ENCODE measurements around the gene AMZ1. TPM values are rescaled to one million over a fixed set of nuclear protein-coding genes. Genes with fewer than 3 reads are reported as not detected.
"Not testable (repeated sequence)": the region's sequence is repeated elsewhere in the genome, so short reads cannot be mapped to it uniquely, and the experiment has no call there.

The AMZ1 gene
- total and polyA plus RNA-seq, 9 donors: 0.15 to 2.6 (median 0.65) TPM; not detected in 1

DNA sequence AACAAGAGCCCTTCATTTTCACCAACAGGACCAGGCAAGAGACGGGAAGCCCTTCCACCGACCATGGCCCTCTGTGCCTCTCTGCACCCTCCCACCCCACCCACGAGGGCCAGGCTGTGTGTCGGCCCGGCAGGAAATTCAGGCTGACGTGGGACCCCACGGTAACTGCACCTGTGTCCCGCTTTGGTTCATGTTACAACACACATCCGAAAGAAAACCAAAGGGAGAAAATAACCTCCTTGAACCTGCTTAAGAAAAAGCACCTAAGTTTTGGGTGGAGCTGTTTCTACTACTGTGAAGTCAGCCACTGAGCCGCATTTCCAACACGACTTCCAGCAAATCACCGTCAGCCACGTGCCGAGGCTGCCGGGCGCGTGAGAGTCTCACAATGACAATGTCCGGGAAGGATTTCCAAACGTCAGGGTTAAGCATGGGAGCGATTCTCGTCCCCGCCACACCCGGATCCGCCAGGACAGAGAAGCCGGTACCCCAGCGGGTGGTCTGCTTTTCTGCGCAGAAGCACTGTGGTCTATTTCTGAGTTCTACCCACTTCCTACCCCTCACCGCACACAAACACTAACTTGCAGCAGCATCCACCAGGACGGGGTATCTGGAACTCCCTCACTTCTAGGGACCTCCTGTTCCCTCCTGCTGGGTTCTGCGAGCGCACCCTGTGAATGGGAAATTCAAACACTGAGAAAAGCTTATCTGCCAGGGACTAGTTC lies 36.6 kb downstream of the AMZ1 start:
- DNase-seq: peak in 4 of 5 donors; percentile 11 to 24 (median 18)
- WGBS, 3 donors: 92 to 96% (median 96%) methylated on average over 31 of the region's 31 CpGs
- intact Hi-C loops (cut with DNase I): no loop called here

DNA sequence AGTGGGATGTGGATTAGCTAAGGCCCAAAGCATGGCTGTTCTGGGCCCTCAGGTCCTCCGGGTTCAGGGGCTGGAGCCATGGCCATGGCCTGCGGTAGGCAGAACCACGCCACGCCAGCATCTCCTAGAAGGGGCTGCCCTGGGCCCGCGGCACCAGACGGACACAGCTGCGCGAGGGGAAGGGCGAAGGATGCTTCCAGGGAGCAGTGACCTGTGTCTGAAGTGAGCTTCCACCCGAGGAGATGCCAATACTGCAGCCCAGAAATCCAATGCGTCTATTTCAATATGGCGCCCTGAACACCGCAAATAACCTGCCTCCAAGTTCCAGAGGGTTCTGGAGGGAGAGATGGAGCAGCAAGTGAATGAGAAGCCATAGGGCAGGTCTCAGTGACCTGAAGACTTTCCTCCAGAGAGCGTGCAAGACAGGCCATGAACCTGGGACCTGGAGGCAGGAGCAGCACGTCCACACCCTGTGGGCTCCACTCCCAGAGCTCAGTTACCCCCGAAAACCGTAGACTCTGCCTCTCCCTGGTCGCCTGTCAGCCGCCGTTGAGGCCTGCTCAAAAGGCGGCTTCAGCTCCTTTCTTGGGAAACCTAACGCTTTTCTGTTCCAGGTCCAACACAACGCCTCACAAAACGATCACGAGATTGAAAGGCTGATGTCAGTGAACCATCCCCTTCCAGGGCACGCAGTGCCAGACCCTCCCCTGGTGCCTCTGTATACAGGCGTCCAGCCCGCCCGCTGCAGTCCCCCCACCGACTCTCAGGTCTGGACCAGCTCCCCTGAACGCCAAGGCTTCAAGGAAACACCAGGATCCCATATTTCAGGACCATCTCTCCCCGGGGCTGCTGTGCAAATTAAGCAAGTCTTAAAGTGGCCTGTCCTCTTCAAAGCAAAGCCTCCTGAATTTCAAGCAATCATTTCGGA lies 37.4 kb downstream of the AMZ1 start:
- TF ChIP-seq EP300 (IDR thresholded peaks at IDR 0.05): no peak
- TF ChIP-seq POLR2A (IDR thresholded peaks at IDR 0.05): no peak
- TF ChIP-seq, protein P1, sequence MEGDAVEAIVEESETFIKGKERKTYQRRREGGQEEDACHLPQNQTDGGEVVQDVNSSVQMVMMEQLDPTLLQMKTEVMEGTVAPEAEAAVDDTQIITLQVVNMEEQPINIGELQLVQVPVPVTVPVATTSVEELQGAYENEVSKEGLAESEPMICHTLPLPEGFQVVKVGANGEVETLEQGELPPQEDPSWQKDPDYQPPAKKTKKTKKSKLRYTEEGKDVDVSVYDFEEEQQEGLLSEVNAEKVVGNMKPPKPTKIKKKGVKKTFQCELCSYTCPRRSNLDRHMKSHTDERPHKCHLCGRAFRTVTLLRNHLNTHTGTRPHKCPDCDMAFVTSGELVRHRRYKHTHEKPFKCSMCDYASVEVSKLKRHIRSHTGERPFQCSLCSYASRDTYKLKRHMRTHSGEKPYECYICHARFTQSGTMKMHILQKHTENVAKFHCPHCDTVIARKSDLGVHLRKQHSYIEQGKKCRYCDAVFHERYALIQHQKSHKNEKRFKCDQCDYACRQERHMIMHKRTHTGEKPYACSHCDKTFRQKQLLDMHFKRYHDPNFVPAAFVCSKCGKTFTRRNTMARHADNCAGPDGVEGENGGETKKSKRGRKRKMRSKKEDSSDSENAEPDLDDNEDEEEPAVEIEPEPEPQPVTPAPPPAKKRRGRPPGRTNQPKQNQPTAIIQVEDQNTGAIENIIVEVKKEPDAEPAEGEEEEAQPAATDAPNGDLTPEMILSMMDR (IDR thresholded peaks at IDR 0.05): no peak
- no peaks in the 10 kb centered on the region for H3K9me3 ChIP-seq
- H3K27me3 ChIP-seq: no peaks in the 10 kb centered on the region
- peak in 4 of 5 donors; percentile 14 to 30 (median 21) for DNase-seq
- no peak overlapping the region for H3K4me3 ChIP-seq
- no peak overlapping the region for H3K27ac ChIP-seq
- 92 to 95% (median 93%) methylated on average over 34 of the region's 34 CpGs for WGBS, 3 donors
- H3K36me3 ChIP-seq: no peaks in the 10 kb centered on the region
- intact Hi-C loops (cut with DNase I): no loop called here
- H3K4me1 ChIP-seq (ENCODE audit: insufficient read depth): peaks cover 9% of the 10 kb centered on the region

More for the DNA sequence above, 36.6 kb downstream of the AMZ1 start:
- TF ChIP-seq, protein P1 (IDR thresholded peaks at IDR 0.05): no peak
- TF ChIP-seq EP300 (IDR thresholded peaks at IDR 0.05) (no peak), POLR2A (IDR thresholded peaks at IDR 0.05) (no peak)
- H3K9me3 ChIP-seq: no peaks in the 10 kb centered on the region
- no peak overlapping the region for H3K4me3 ChIP-seq
- H3K27me3 ChIP-seq: no peaks in the 10 kb centered on the region
- no peak overlapping the region for H3K27ac ChIP-seq
- peaks cover 4% of the 10 kb centered on the region for H3K4me1 ChIP-seq (ENCODE audit: insufficient read depth)
- no peaks in the 10 kb centered on the region for H3K36me3 ChIP-seq

DNA sequence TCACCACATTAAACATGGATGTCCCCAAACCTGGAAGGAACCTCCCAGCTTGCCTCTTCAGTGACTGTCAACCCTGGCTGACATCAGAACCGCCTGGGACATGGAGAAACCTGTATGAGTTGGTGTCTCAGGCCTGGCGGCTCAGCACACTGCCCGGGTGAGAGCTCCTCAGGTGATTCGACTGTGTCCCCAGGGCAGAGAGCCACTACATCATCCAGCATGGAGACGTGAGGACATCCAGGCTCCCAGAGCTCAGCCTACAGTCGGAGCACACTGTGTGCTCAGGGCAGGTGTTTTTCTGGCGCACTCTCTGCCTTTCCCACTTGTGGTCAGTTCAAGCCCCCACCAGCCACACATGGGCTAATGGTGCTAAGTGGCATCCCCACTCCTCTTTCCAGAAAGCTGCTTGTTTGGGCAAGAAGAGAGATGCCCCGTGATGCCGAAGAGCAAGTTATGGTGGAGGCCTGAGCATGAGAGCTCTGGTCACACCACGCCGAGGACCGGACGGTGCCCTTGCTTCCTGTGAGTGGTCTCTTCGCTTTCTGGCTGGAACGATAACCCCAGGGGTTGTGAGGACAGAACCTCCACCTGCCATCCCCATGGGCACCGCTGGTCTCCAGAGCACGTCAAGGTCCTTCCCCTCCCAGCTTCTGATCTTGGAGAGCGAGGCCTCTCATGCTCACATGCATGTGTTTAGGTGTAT lies 38.5 kb downstream of the AMZ1 start:
- no peaks in the 10 kb centered on the region for H3K9me3 ChIP-seq
- H3K4me1 ChIP-seq (ENCODE audit: insufficient read depth): peaks cover 9% of the 10 kb centered on the region
- H3K27ac ChIP-seq: no peak overlapping the region
- 88 to 95% (median 95%) methylated on average over 17 to 18 of the region's 18 CpGs for WGBS, 3 donors
- no peaks in the 10 kb centered on the region for H3K36me3 ChIP-seq
- DNase-seq: peak in 4 of 5 donors; percentile 12 to 28 (median 21)
- TF ChIP-seq EP300 (IDR thresholded peaks at IDR 0.05) (no peak), POLR2A (IDR thresholded peaks at IDR 0.05) (no peak)
- TF ChIP-seq, protein P1 (IDR thresholded peaks at IDR 0.05): no peak
- no peaks in the 10 kb centered on the region for H3K27me3 ChIP-seq
- H3K4me3 ChIP-seq: no peak overlapping the region
- intact Hi-C loops (cut with DNase I): no loop called here

DNA sequence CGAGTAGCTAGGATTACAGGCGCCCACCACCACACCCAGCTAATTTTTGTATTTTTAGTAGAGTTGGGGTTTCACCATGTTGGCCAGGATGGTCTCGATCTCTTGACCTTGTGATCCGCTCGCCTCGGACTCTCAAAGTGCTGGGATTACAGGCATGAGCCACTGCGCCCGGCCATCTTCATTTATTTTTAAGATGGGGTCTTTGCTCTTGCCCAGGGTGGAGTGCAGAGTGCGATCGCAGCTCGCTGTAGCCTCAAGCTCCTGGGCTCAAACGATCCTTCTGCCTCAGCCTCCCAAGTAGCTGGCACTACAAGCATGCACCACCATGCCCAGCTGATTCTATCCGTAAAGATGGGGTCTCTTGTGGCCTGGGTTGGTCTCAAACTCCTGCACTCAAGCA lies 39.2 kb downstream of the AMZ1 start:
- intact Hi-C loops (cut with DNase I); H3K9me3 ChIP-seq; H3K36me3 ChIP-seq; H3K27me3 ChIP-seq; H3K4me3 ChIP-seq; H3K4me1 ChIP-seq (ENCODE audit: insufficient read depth); H3K27ac ChIP-seq: not testable (repeated sequence)
- 86 to 99% (median 87%) methylated on average over 13 of the region's 13 CpGs for WGBS, 3 donors
- DNase-seq: peak in 4 of 5 donors; percentile 13 to 21 (median 20)

Measured in ovary (tissue), 9 donors.